Spleen (tissue), 7 donors: ENCODE measurements around the gene RELB.

Experiments
- CTCF ChIP-seq, 11 experiments: fragments of 200-600 bp in 7 of 11; fragments of 450-650 bp in 4 of 11; sonication (generic) in 4 of 11; IDR thresholded peaks in 8 of 11; conservative IDR thresholded peaks in 3 of 11; 1 replicate in 7 of 11; 2 replicates in 4 of 11; pipeline versions ENCODE4 v1.4.0 to v1.8.0; 2016 to 2021; ENCODE audit warnings: antibody characterized with exemption in 11 of 11, inconsistent platforms in 4 of 11, mild to moderate bottlenecking in 1 of 11
- POLR2AphosphoS5 ChIP-seq, 3 donors: sonication (generic); formaldehyde crosslinking; IDR thresholded peaks; one replicate each; pipeline ENCODE4 v1.5.1; 2017; ENCODE audit warnings: antibody characterized with exemption in 3 of 3
- donor health status: DM: no; HTN: no; CAD: no; lungs with moderate emphysema.
- donor health status: DM: no; HTN: no; CAD: no.
- donor health status: DM: no; HTN: no; CAD: no.

GRCh38 chr19:44993526-44993925 is 7.7 kb upstream of the RELB start:
- no peak for TF ChIP-seq CTCF (IDR thresholded peaks at IDR 0.05 in 8 of 11, conservative IDR thresholded peaks at IDR 0.05 in 3 of 11)
- no peak for TF ChIP-seq POLR2AphosphoS5 (IDR thresholded peaks at IDR 0.05)
